ENCODE measurements around the gene DRC7. TPM values are rescaled to one million over a fixed set of nuclear protein-coding genes. Genes with fewer than 3 reads are reported as not detected.

The DRC7 gene
- total and polyA plus RNA-seq, 9 of the 15 experiments (the other 6 are each of a cell fraction or from before 2014, with no cell fraction given): 0.04 to 0.33 (median 0.12) TPM; not detected in 3

GRCh38 chr16:57727610-57728009 is 33.0 kb downstream of the DRC7 start:
- Histone ChIP-seq H3K9me3 (replicated peaks; ENCODE audit: control insufficient read depth, insufficient read depth, low read depth, low read length) (0 out of 2 replicates have a peak, but pooled peaks cover 3% of the 10 kb centered on the region), H3K27me3 (ENCODE audit: control insufficient read depth in 2 of 2, insufficient read depth in 2 of 2, low read length in 2 of 2) (0 out of 5 replicates have a peak, but pooled peaks cover 0 to 5% of the 10 kb centered on the region in 2 experiments), H2AFZ (ENCODE audit: low read depth, low read length) (no peak overlapping the region), H3K4me2 (ENCODE audit: insufficient read depth, low read length) (no peak overlapping the region), H3K79me2 (ENCODE audit: control insufficient read depth, insufficient read depth, low read length) (no peaks in the 10 kb centered on the region), H3K36me3 (ENCODE audit: control insufficient read depth, insufficient read depth, low read length) (no peaks in the 10 kb centered on the region), H3K4me3 (no peak overlapping the region), H3K4me1 (replicated peaks in 1 of 2; ENCODE audit: control insufficient read depth in 2 of 2, insufficient read depth in 2 of 2, low read length in 2 of 2) (peaks cover 3 to 17% of the 10 kb centered on the region in 2 experiments; a peak in 3 of 5 replicates), H3K27ac (ENCODE audit: extremely low read depth, low read depth, low read length) (no peak overlapping the region), H4K20me1 (replicated peaks; ENCODE audit: control insufficient read depth, insufficient read depth, low read length) (no peaks in the 10 kb centered on the region), H3K9me1 (ENCODE audit: control insufficient read depth, insufficient read depth, low read length) (no peaks in the 10 kb centered on the region), H3K9ac (ENCODE audit: insufficient read depth in 1 of 2, low read depth in 2 of 2, low read length in 2 of 2) (no peak overlapping the region)
- BruUV-seq (replicated peaks): no TSS peak
- no peak for DNase-seq (ENCODE audit: extremely low read depth in 1 of 4, low spot score in 3 of 4)
- in situ Hi-C loops (cut with MboI) (no loop called here), intact Hi-C loops (cut with micrococcal nuclease) (no loop called here)
- POLR2A ChIA-PET: interaction anchor here (0.5 to 2.5 kb wide), 3 partner anchors 8 to 154 kb away, joined by 3 to 12 read pairs (median 3); partner anchors contain the start of gene KATNB1
- CTCF ChIA-PET (ENCODE audit: low intra/inter-chr PET ratio): no interaction called here
- 29% methylated on average over 4 of the region's 4 CpGs for WGBS (ENCODE audit: insufficient coverage, low coverage, missing lambda C conversion rate)
- peak; percentile 29; the same call in 1 of the 3 replicates for ATAC-seq
- TF ChIP-seq ZNF444 (CRISPR knock-in tag; IDR thresholded peaks at IDR 0.05) (no peak), NR2F6 (CRISPR knock-in tag; IDR thresholded peaks at IDR 0.05) (no peak), CBX8 (IDR thresholded peaks at IDR 0.05; ENCODE audit: borderline replicate concordance, extremely low read depth, low read depth, low read length, poor library complexity, severe bottlenecking) (no peak), CTCF (IDR thresholded peaks at IDR 0.05 in 2 of 3, conservative IDR thresholded peaks at IDR 0.05 in 1 of 3; ENCODE audit: insufficient read depth in 2 of 3, low read depth in 1 of 3, low read length in 3 of 3) (peak; percentile 29 to 41 (median 33); a peak in 3 of 6 replicates), BHLHE40 (IDR thresholded peaks at IDR 0.05; ENCODE audit: low read length) (no peak), ZNF146 (CRISPR knock-in tag; IDR thresholded peaks at IDR 0.05; ENCODE audit: unreplicated experiment) (no peak)
- FAIRE-seq: no peak
